Natural killer cell (primary cell): Measurements from ENCODE around the gene GCKR. TPM values are rescaled to one million over a fixed set of nuclear protein-coding genes. Genes with fewer than 3 reads are reported as not detected.

Experiments used
- ATAC-seq, 3 donors: fragments of 150-1000 bp in 2 of 3; fragments of 200-7000 bp in 1 of 3; cut with Tn5 transposase; 1 replicate in 1 of 3; 2 replicates in 2 of 3; pipeline ENCODE4 v1.10.0; 2021; ENCODE audit warnings: mild to moderate bottlenecking in 2 of 3, moderate library complexity in 2 of 3
- DNase-seq, 2 donors: peaks; one replicate each; pipeline versions ENCODE4 v3.0.0 to v3.0.0-alpha.2; 2013 to 2021; ENCODE audit warnings: mixed read lengths in 1 of 2
- H3K27ac ChIP-seq: one replicate; pipeline ENCODE4 v1.5.1; 2013; ENCODE audit warnings: mild to moderate bottlenecking, low read length
- H3K27me3 ChIP-seq: one replicate; pipeline ENCODE4 v1.6.1; 2013; ENCODE audit warnings: low read length; ENCODE audit not compliant: control insufficient read depth, insufficient read depth
- H3K36me3 ChIP-seq: one replicate; pipeline ENCODE4 v1.6.1; 2013; ENCODE audit warnings: low read length; ENCODE audit not compliant: control insufficient read depth, insufficient read depth
- H3K4me1 ChIP-seq: one replicate; pipeline ENCODE4 v1.6.1; 2013; ENCODE audit warnings: low read length; ENCODE audit not compliant: control insufficient read depth, insufficient read depth
- H3K4me3 ChIP-seq: one replicate; pipeline ENCODE4 v1.5.1; 2013; ENCODE audit warnings: low read length
- H3K9me3 ChIP-seq: one replicate; pipeline ENCODE4 v1.6.1; 2013; ENCODE audit warnings: low read length; ENCODE audit not compliant: control insufficient read depth, insufficient read depth
- H3K27ac Mint-ChIP-seq, 2 donors: one replicate each; pipeline ENCODE4 v1.8.0; 2022; ENCODE audit warnings: mild to moderate bottlenecking in 2 of 2, mixed read lengths in 2 of 2, moderate library complexity in 1 of 2
- H3K27me3 Mint-ChIP-seq, 2 donors: one replicate each; pipeline ENCODE4 v1.8.0; 2022; ENCODE audit warnings: low read depth in 2 of 2, mixed read lengths in 2 of 2
- H3K36me3 Mint-ChIP-seq: one replicate; pipeline ENCODE4 v1.8.0; 2022; ENCODE audit warnings: mixed read lengths
- H3K4me1 Mint-ChIP-seq, 2 donors: one replicate each; pipeline ENCODE4 v1.8.0; 2022; ENCODE audit warnings: mixed read lengths in 2 of 2
- H3K4me3 Mint-ChIP-seq: one replicate; pipeline ENCODE4 v1.8.0; 2022; ENCODE audit warnings: mild to moderate bottlenecking, moderate library complexity, mixed read lengths
- H3K9me3 Mint-ChIP-seq, 2 donors: one replicate each; pipeline ENCODE4 v1.8.0; 2022; ENCODE audit warnings: mixed read lengths in 2 of 2
- CTCF ChIP-seq: fragments of 200-600 bp; IDR thresholded peaks from one replicate; pipeline ENCODE4 v1.8.0; 2022; ENCODE audit warnings: antibody characterized with exemption
- WGBS: methylation state at CpG from one replicate; pipeline ENCODE4 v1.1.7; 2013; ENCODE audit warnings: missing lambda C conversion rate; ENCODE audit not compliant: insufficient coverage; 5-methylcytosine and 5-hydroxymethylcytosine counted together
- intact Hi-C: fragments of 100-400 bp; cut with micrococcal nuclease; formaldehyde crosslinking; loops from one replicate; pipeline ENCODE4 v1.14.2; 2022
- total RNA-seq, 4 donors: library from RNA; stranded (reverse); fragments of 120-200 nt in 1 of 4; gene quantifications; one replicate each; pipeline versions ENCODE4 v1.2.3 to v1.2.4, GENCODE V29; 2013 to 2022

GCKR gene
- total RNA-seq, 3 donors from 2014 or later (not counting 1 experiment from before 2014, with no cell fraction given), result not detected

GRCh38 chr2:27507293-27507692 lies 10.7 kb downstream of the GCKR start:
- H3K4me3 Mint-ChIP-seq, result no peak overlapping the region
- H3K27ac Mint-ChIP-seq, result no peak overlapping the region
- ATAC-seq (no peak), DNase-seq (no peak)
- H3K9me3 ChIP-seq, result no peaks in the 10 kb centered on the region
- no peak overlapping the region for H3K4me3 ChIP-seq
- H3K27me3 Mint-ChIP-seq, result peaks cover 7 to 20% of the 10 kb centered on the region in 2 donors
- H3K27ac ChIP-seq, result no peak overlapping the region
- no peaks in the 10 kb centered on the region for H3K9me3 Mint-ChIP-seq
- H3K36me3 Mint-ChIP-seq, result no peaks in the 10 kb centered on the region
- H3K27me3 ChIP-seq, result no peaks in the 10 kb centered on the region
- H3K4me1 Mint-ChIP-seq, result no peaks in the 10 kb centered on the region
- H3K4me1 ChIP-seq, result no peaks in the 10 kb centered on the region
- no peaks in the 10 kb centered on the region for H3K36me3 ChIP-seq
- intact Hi-C loops, result no loop called here
- TF ChIP-seq CTCF, result no peak
- WGBS, result 70% methylated on average over 4 of the region's 4 CpGs

GRCh38 chr2:27509326-27509725 lies 12.7 kb downstream of the GCKR start:
- Histone ChIP-seq H3K27ac (no peak overlapping the region), H3K4me1 (no peaks in the 10 kb centered on the region), H3K9me3 (no peaks in the 10 kb centered on the region), H3K4me3 (no peak overlapping the region), H3K27me3 (no peaks in the 10 kb centered on the region), H3K36me3 (no peaks in the 10 kb centered on the region)
- intact Hi-C loops, result no loop called here
- ATAC-seq (no peak), DNase-seq (no peak)
- 63% methylated on average over 5 of the region's 6 CpGs for WGBS
- Mint-ChIP-seq H3K27me3 (peaks cover 4 to 19% of the 10 kb centered on the region in 2 donors), H3K4me1 (no peaks in the 10 kb centered on the region), H3K9me3 (no peaks in the 10 kb centered on the region), H3K4me3 (no peak overlapping the region), H3K27ac (no peak overlapping the region), H3K36me3 (no peaks in the 10 kb centered on the region)
- TF ChIP-seq CTCF, result no peak

- no peak for ATAC-seq
- Histone ChIP-seq H3K4me3 (no peak overlapping the region), H3K27me3 (no peaks in the 10 kb centered on the region), H3K9me3 (no peaks in the 10 kb centered on the region), H3K36me3 (no peaks in the 10 kb centered on the region), H3K27ac (no peak overlapping the region), H3K4me1 (no peaks in the 10 kb centered on the region)
- 85% methylated on average over 5 of the region's 5 CpGs for WGBS
- Mint-ChIP-seq H3K9me3 (no peaks in the 10 kb centered on the region), H3K4me1 (no peaks in the 10 kb centered on the region), H3K27ac (no peak overlapping the region), H3K36me3 (no peaks in the 10 kb centered on the region), H3K27me3 (peaks cover 7 to 12% of the 10 kb centered on the region in 2 donors), H3K4me3 (no peak overlapping the region)
- intact Hi-C loops, result no loop called here
- TF ChIP-seq CTCF, result no peak
- DNase-seq, result no peak
Measured at GRCh38 chr2:27518113-27518781, 21.6 kb downstream of the GCKR start.

GRCh38 chr2:27518782-27519113 lies 22.1 kb downstream of the GCKR start:
- Mint-ChIP-seq H3K4me3 (no peak overlapping the region), H3K36me3 (no peaks in the 10 kb centered on the region), H3K4me1 (no peaks in the 10 kb centered on the region), H3K27ac (no peak overlapping the region), H3K9me3 (no peaks in the 10 kb centered on the region), H3K27me3 (peaks cover 8 to 10% of the 10 kb centered on the region in 2 donors)
- ATAC-seq (no peak), DNase-seq (no peak)
- no peaks in the 10 kb centered on the region for H3K36me3 ChIP-seq
- no peaks in the 10 kb centered on the region for H3K4me1 ChIP-seq
- H3K27me3 ChIP-seq, result no peaks in the 10 kb centered on the region
- intact Hi-C loops, result no loop called here
- TF ChIP-seq CTCF, result no peak
- no peak overlapping the region for H3K27ac ChIP-seq
- H3K4me3 ChIP-seq, result no peak overlapping the region
- H3K9me3 ChIP-seq, result no peaks in the 10 kb centered on the region
- 91% methylated on average over 4 of the region's 4 CpGs for WGBS
